GM12875 (cell line): ENCODE measurements around the gene CBX5.
A peak's percentile ranks its signal among the peaks of the same experiment; 100 is the strongest.

ENCODE experiments used
- H3K4me3 ChIP-seq: one replicate; pipeline ENCODE4 v1.5.1; 2011; ENCODE audit warnings: low read depth, low read length, control low read depth
- TF ChIP-seq, protein P1 (sequence below): IDR thresholded peaks from 2 replicates; pipeline ENCODE4 v1.5.1; 2011; ENCODE audit warnings: low read depth, mild to moderate bottlenecking, control low read depth, inconsistent platforms, low read length, moderate library complexity, borderline replicate concordance; ENCODE audit not compliant: insufficient read depth

The CBX5 gene

GRCh38 chr12:54210400-54210790 is 69.5 kb downstream of the CBX5 start:
- H3K4me3 ChIP-seq: no peak overlapping the region
- TF ChIP-seq, protein P1, sequence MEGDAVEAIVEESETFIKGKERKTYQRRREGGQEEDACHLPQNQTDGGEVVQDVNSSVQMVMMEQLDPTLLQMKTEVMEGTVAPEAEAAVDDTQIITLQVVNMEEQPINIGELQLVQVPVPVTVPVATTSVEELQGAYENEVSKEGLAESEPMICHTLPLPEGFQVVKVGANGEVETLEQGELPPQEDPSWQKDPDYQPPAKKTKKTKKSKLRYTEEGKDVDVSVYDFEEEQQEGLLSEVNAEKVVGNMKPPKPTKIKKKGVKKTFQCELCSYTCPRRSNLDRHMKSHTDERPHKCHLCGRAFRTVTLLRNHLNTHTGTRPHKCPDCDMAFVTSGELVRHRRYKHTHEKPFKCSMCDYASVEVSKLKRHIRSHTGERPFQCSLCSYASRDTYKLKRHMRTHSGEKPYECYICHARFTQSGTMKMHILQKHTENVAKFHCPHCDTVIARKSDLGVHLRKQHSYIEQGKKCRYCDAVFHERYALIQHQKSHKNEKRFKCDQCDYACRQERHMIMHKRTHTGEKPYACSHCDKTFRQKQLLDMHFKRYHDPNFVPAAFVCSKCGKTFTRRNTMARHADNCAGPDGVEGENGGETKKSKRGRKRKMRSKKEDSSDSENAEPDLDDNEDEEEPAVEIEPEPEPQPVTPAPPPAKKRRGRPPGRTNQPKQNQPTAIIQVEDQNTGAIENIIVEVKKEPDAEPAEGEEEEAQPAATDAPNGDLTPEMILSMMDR: no peak

DNA sequence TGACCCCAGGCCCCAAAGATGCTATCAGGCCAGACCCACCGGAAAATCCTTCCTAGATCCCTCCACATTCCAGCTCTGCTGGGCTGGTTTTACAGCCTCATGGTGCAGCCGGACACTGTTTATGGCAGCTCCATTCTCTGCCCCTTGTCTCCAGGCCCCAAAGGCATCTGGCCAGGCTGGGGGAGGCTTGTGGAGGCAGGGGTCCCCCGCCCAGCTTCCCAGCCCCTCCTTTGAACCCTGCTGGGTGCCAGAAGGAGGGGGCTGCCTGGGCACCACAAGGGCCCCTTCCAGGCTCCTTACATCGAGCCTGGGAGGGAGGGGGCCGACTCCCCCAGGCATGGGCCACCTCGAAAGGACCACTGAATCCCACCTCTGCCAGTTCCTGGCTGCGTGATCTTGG is 71.3 kb downstream of the CBX5 start:
- no peak overlapping the region for H3K4me3 ChIP-seq
- TF ChIP-seq, protein P1: no peak

GRCh38 chr12:54207539-54208294 is 72.2 kb downstream of the CBX5 start:
- no peak overlapping the region for H3K4me3 ChIP-seq
- TF ChIP-seq, protein P1: peak; percentile 96

DNA sequence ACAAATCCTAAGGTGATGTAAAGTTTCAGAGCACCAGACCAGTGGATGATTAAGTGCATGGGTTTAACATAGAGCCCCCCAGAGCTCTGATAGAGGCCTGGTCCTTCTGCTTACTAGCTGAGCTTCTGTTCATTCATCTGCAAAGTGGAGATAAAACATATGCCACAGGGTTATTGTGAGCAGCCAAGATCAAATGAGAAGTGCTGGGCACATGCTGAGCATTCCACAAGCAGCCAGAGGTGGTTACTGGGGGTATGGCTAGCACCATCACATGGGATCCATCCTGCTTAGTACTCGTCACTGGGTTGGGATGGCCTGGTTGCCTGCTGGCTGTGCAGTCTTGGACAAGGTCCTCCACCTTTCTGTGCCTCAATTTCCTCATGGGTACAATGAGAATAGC is 73.1 kb downstream of the CBX5 start:
- H3K4me3 ChIP-seq: no peak overlapping the region
- TF ChIP-seq, protein P1: no peak

GRCh38 chr12:54204316-54204715 is 75.6 kb downstream of the CBX5 start:
- no peak overlapping the region for H3K4me3 ChIP-seq

DNA sequence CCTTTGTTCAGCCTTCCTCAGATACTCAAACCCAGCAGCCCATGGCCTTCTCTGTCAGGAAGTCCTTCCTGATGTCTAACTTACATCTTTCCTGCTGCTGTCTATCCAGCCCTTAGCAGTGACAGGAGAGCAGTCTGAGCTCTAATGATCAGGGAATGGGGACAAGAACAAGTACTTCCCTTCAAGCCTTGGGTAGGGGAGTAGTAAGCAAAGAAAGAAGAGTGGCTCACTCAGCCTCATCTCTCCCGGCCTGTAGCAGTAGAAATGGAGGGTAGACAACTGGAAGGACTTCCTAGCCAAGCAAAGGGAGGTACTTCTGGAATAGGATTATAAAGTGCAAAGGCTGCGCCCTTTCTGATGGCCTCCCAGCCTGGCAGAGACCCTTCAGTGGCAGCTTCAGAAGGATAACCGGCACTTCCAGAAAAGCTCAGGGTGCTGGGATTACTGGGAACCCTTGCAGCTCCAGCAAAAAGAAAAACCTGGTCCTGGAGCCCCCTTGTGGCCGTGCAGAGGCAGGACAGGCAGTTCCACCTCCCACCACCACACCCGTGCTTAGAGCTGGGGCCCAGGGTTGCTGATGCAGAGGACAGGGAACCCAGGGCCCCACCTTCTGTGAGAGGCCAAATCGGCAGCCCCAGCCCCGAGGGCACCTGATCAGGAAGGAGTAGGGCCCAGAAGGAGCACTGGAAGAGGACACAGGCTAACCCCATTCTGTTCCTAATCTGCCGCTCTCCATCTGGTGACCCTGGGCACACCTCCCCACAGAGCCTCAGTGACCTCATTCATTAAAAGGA is 78.7 kb downstream of the CBX5 start:
- no peak overlapping the region for H3K4me3 ChIP-seq
- TF ChIP-seq, protein P1: peak; percentile 99

More at GRCh38 chr12:54204316-54204715, 75.6 kb downstream of the CBX5 start:
- TF ChIP-seq, protein P1: no peak

DNA sequence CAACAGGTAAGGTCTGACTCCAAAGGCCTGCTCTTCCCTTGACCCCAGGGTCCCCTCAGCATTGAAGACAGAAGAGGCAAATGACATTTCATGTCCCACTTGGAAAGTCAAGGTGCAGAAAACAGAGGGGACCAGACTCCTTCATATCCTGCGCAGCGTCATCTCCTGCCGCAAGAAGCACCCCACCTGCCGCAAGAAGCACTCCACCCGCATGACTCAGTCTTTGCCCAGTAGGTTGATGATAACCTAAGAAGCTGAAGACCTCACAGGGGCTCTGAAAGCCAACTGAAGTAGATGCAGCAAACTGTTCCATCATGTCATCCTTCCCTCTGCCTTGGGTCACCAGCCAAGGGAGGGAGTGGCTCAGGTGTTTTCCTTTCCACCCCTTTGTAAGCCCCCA is 79.5 kb downstream of the CBX5 start:
- H3K4me3 ChIP-seq: no peak overlapping the region
- TF ChIP-seq, protein P1: no peak
